MM.1S (cell line): ENCODE data around the gene BTBD16.

Source experiments
- DNase-seq: peaks from one replicate; pipeline ENCODE4 v3.0.0-alpha.2; 2015
- H2AFZ ChIP-seq: fragments of 300-600 bp; sonication (generic); 2 replicates; pipeline ENCODE4 v1.6.0; 2016; ENCODE audit warnings: antibody characterized with exemption, low read length
- H3F3A ChIP-seq: fragments of 300-600 bp; sonication (generic); 2 replicates; pipeline ENCODE4 v1.6.1; 2016; ENCODE audit warnings: mild to moderate bottlenecking, antibody characterized with exemption, low read length, moderate library complexity, mixed read lengths; ENCODE audit not compliant: insufficient read depth
- H3K27ac ChIP-seq: fragments of 300-600 bp; sonication (generic); 2 replicates; pipeline ENCODE4 v1.5.1; 2016; ENCODE audit warnings: mild to moderate bottlenecking, low read length
- H3K27me3 ChIP-seq: fragments of 300-600 bp; sonication (generic); replicated peaks from 2 replicates; pipeline ENCODE4 v1.6.0; 2016; ENCODE audit warnings: low read length; ENCODE audit not compliant: insufficient read depth
- H3K36me3 ChIP-seq: fragments of 300-600 bp; sonication (generic); replicated peaks from 2 replicates; pipeline ENCODE4 v1.6.1; 2016; ENCODE audit warnings: mild to moderate bottlenecking, low read length, mixed read lengths; ENCODE audit not compliant: insufficient read depth
- H3K4me1 ChIP-seq: fragments of 300-600 bp; sonication (generic); 2 replicates; pipeline ENCODE4 v1.6.1; 2016; ENCODE audit warnings: low read length, mixed read lengths
- H3K4me2 ChIP-seq: fragments of 300-600 bp; sonication (generic); 2 replicates; pipeline ENCODE4 v1.6.0; 2016; ENCODE audit warnings: low read depth, low read length
- H3K4me3 ChIP-seq: fragments of 300-600 bp; sonication (generic); 2 replicates; pipeline ENCODE4 v1.5.1; 2016; ENCODE audit warnings: low read length, mixed read lengths
- H3K79me2 ChIP-seq: fragments of 300-600 bp; sonication (generic); 2 replicates; pipeline ENCODE4 v1.6.1; 2016; ENCODE audit warnings: mixed run types, low read length, mixed read lengths
- H3K9ac ChIP-seq: fragments of 300-600 bp; sonication (generic); 2 replicates; pipeline ENCODE4 v1.6.1; 2016; ENCODE audit warnings: low read length, mixed read lengths
- H3K9me2 ChIP-seq: fragments of 300-600 bp; sonication (generic); replicated peaks from 2 replicates; pipeline ENCODE4 v1.6.1; 2016; ENCODE audit warnings: mild to moderate bottlenecking, low read length, mixed read lengths; ENCODE audit not compliant: insufficient read depth
- H3K9me3 ChIP-seq: fragments of 300-600 bp; sonication (generic); replicated peaks from 2 replicates; pipeline ENCODE4 v1.6.1; 2016; ENCODE audit warnings: mild to moderate bottlenecking, low read length, mixed read lengths; ENCODE audit not compliant: insufficient read depth
- H4K20me1 ChIP-seq: fragments of 300-600 bp; sonication (generic); 2 replicates; pipeline ENCODE4 v1.6.1; 2016; ENCODE audit warnings: mild to moderate bottlenecking, low read length, moderate library complexity, mixed read lengths; ENCODE audit not compliant: insufficient read depth
- CTCF ChIP-seq: fragments of 300-600 bp; sonication (generic); IDR thresholded peaks from 2 replicates; pipeline ENCODE4 v1.5.1; 2016; ENCODE audit warnings: antibody characterized with exemption, low read length, mixed read lengths
- EZH2 ChIP-seq: fragments of 300-600 bp; sonication (generic); optimal IDR thresholded peaks from 2 replicates; pipeline ENCODE3; 2017; ENCODE audit warnings: low read depth, mild to moderate bottlenecking, antibody characterized with exemption, low read length, mixed read lengths
- EZH2phosphoT487 ChIP-seq: fragments of 300-600 bp; sonication (generic); IDR thresholded peaks from 2 replicates; pipeline ENCODE4 v1.6.1; 2018; ENCODE audit warnings: antibody characterized with exemption, low read length

BTBD16 gene

GRCh38 chr10:122232769-122233168 lies 38.3 kb upstream of the BTBD16 start:
- Histone ChIP-seq H2AFZ (no peak overlapping the region), H3K79me2 (no peaks in the 10 kb centered on the region), H3K9me2 (no peaks in the 10 kb centered on the region), H3K4me2 (no peak overlapping the region), H3K9me3 (no peaks in the 10 kb centered on the region), H3K9ac (no peak overlapping the region), H4K20me1 (no peaks in the 10 kb centered on the region), H3K4me3 (no peak overlapping the region), H3K36me3 (no peaks in the 10 kb centered on the region), H3K27ac (no peak overlapping the region), H3K4me1 (no peaks in the 10 kb centered on the region), H3K27me3 (no peaks in the 10 kb centered on the region), H3F3A (no peaks in the 10 kb centered on the region)
- TF ChIP-seq EZH2phosphoT487, result no peak
- no peak for TF ChIP-seq CTCF
- no peak for TF ChIP-seq EZH2
- no peak for DNase-seq

- no peaks in the 10 kb centered on the region for H4K20me1 ChIP-seq
- H3F3A ChIP-seq, result no peaks in the 10 kb centered on the region
- no peak overlapping the region for H3K4me3 ChIP-seq
- H3K79me2 ChIP-seq, result no peaks in the 10 kb centered on the region
- no peak overlapping the region for H2AFZ ChIP-seq
- H3K9ac ChIP-seq, result no peak overlapping the region
- no peaks in the 10 kb centered on the region for H3K36me3 ChIP-seq
- H3K4me1 ChIP-seq, result no peaks in the 10 kb centered on the region
- no peaks in the 10 kb centered on the region for H3K9me3 ChIP-seq
- no peaks in the 10 kb centered on the region for H3K9me2 ChIP-seq
- no peaks in the 10 kb centered on the region for H3K27me3 ChIP-seq
- TF ChIP-seq EZH2phosphoT487 (no peak), CTCF (no peak), EZH2 (no peak)
- no peak for DNase-seq
- no peak overlapping the region for H3K27ac ChIP-seq
- no peak overlapping the region for H3K4me2 ChIP-seq
Measured at GRCh38 chr10:122233857-122234348, 37.2 kb upstream of the BTBD16 start.

DNA sequence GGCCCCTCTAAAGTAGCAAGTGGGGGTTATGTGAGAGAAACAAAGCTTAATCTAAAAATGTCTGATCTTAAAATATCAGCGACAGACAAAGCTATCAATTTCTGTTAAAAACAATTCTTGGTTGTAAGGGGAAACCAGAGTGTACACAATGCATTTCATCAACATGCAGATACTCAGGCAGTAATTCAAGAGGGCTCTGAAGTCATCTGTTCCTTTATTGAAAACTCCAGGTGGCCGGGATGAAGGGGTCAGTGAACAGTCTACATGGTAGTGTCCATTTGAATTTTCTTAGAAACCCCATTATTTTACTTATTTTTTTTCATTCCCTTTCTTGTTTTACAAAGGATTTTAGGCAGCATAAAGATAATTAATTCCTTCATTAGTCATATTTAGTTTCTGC lies 36.7 kb upstream of the BTBD16 start:
- H3F3A ChIP-seq, result no peaks in the 10 kb centered on the region
- no peak overlapping the region for H3K4me2 ChIP-seq
- TF ChIP-seq EZH2 (no peak), EZH2phosphoT487 (no peak), CTCF (no peak)
- no peak overlapping the region for H3K9ac ChIP-seq
- no peaks in the 10 kb centered on the region for H3K4me1 ChIP-seq
- H3K27ac ChIP-seq, result no peak overlapping the region
- no peak overlapping the region for H3K4me3 ChIP-seq
- no peaks in the 10 kb centered on the region for H3K79me2 ChIP-seq
- no peaks in the 10 kb centered on the region for H3K27me3 ChIP-seq
- no peaks in the 10 kb centered on the region for H3K36me3 ChIP-seq
- no peaks in the 10 kb centered on the region for H4K20me1 ChIP-seq
- H2AFZ ChIP-seq, result no peak overlapping the region
- H3K9me3 ChIP-seq, result no peaks in the 10 kb centered on the region
- H3K9me2 ChIP-seq, result no peaks in the 10 kb centered on the region
- no peak for DNase-seq
